Measurements from ENCODE around the gene APOBEC2.

- TF ChIP-seq POLR2A (IDR thresholded peaks at IDR 0.05; ENCODE audit: low read depth, low read length) (no peak), TAF1 (IDR thresholded peaks at IDR 0.05; ENCODE audit: borderline replicate concordance, low read depth, low read length) (no peak), POLR2AphosphoS5 (IDR thresholded peaks at IDR 0.05; ENCODE audit: low read depth, low read length) (no peak)
These were observed 41.3 kb upstream of the APOBEC2 start for GRCh38 chr6:41011673-41012072.
